Astrocyte of the spinal cord (primary cell): ENCODE data around the gene SLC12A3.

ENCODE experiments used
- DNase-seq: peaks from one replicate; pipeline ENCODE4 v3.0.0; 2011; ENCODE audit warnings: low read depth, low spot score
- H3K4me3 ChIP-seq: 2 replicates; pipeline ENCODE4 v1.5.1; 2011; ENCODE audit warnings: low read depth, mild to moderate bottlenecking, low read length, moderate library complexity
- CTCF ChIP-seq: IDR thresholded peaks from 2 replicates; pipeline ENCODE4 v1.5.1; 2012; ENCODE audit warnings: low read depth, mild to moderate bottlenecking, low read length, inconsistent platforms
- in situ Hi-C: cut with HindIII; loops from 2 replicates; pipeline ENCODE4 v1.10.0; 2017; ENCODE audit warnings: low sequenced_read_pairs

The SLC12A3 gene

GRCh38 chr16:56876048-56876447, 11.0 kb downstream of the SLC12A3 start:
- no peak overlapping the region for H3K4me3 ChIP-seq
- no peak for TF ChIP-seq CTCF
- in situ Hi-C loops = no loop called here
- no peak for DNase-seq

- no peak for DNase-seq
- H3K4me3 ChIP-seq = no peak overlapping the region
- no peak for TF ChIP-seq CTCF
- in situ Hi-C loops = no loop called here
Observed at GRCh38 chr16:56877486-56878182, 12.6 kb downstream of the SLC12A3 start.

- in situ Hi-C loops = no loop called here
- DNase-seq = no peak
- no peak overlapping the region for H3K4me3 ChIP-seq
- TF ChIP-seq CTCF = no peak
Observed at GRCh38 chr16:56878282-56878854, 13.4 kb downstream of the SLC12A3 start.

- in situ Hi-C loops = no loop called here
- DNase-seq = no peak
- no peak overlapping the region for H3K4me3 ChIP-seq
- no peak for TF ChIP-seq CTCF
Observed at GRCh38 chr16:56879276-56879675, 14.3 kb downstream of the SLC12A3 start.

- no peak for TF ChIP-seq CTCF
- H3K4me3 ChIP-seq = no peak overlapping the region
- no peak for DNase-seq
- in situ Hi-C loops = no loop called here
Observed at GRCh38 chr16:56880176-56880575, 15.2 kb downstream of the SLC12A3 start.

GRCh38 chr16:56880685-56881084, 15.7 kb downstream of the SLC12A3 start:
- in situ Hi-C loops = no loop called here
- H3K4me3 ChIP-seq = no peak overlapping the region
- no peak for DNase-seq
- TF ChIP-seq CTCF = no peak
